Liver (tissue), 3 donors: ENCODE measurements around the gene MSI2.

ENCODE experiments used
- GABPA ChIP-seq, 2 donors: IDR thresholded peaks in 1 of 2; conservative IDR thresholded peaks in 1 of 2; 2 replicates each; pipeline ENCODE4 v1.6.1; 2016; ENCODE audit warnings: antibody characterized with exemption in 2 of 2, mild to moderate bottlenecking in 1 of 2, moderate library complexity in 1 of 2
- SP1 ChIP-seq: IDR thresholded peaks from 2 replicates; pipeline ENCODE4 v1.6.1; 2018; ENCODE audit warnings: antibody characterized with exemption, mild to moderate bottlenecking
- TAF1 ChIP-seq: conservative IDR thresholded peaks from 2 replicates; pipeline ENCODE4 v1.6.1; 2016; ENCODE audit warnings: antibody characterized with exemption, mild to moderate bottlenecking
- TF ChIP-seq, protein P1 (sequence below): IDR thresholded peaks from 2 replicates; pipeline ENCODE4 v1.6.1; 2016; ENCODE audit warnings: antibody characterized with exemption, mild to moderate bottlenecking
- TF ChIP-seq, protein P2 (sequence below): fragments of 150-350 bp; IDR thresholded peaks from 2 replicates; pipeline ENCODE4 v1.5.1; 2017; ENCODE audit warnings: improper control_type of control experiment, low read depth, low read length; ENCODE audit not compliant: missing input control
- TF ChIP-seq, protein P3 (sequence below): IDR thresholded peaks from 2 replicates; pipeline ENCODE4 v1.6.1; 2016; ENCODE audit warnings: antibody characterized with exemption
- TF ChIP-seq, protein P4 (sequence below): IDR thresholded peaks from 2 replicates; pipeline ENCODE4 v1.6.1; 2016; ENCODE audit warnings: antibody characterized with exemption
- donor health status: healthy.
- donor health status: healthy.

DNA sequence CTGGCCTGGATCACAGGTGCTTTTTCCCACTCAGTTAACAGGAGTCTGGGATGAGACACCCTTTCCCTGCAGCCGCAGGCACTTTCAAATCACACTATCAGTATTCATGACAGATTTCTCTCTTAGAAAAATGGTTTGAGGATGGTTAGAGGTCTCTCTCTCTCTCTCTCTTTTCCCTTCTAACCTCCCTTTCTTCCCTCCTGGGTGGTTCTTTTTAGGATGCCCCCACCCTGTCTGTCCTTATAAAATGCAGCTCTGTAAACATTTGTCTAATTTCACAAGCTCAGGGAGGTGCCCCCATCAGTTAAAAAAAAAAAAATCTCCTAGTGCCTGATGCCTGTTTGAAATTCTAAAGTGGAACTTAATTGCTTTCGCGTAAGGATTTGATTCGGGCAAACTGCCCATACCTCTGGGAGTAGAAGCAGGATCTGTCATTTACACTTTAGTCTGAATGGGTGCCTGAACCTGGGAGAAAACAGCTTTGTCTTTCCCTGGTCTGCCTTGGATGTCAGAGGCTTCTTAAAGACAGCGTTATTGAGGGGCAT is 329.9 kb downstream of the MSI2 start:
- TF ChIP-seq, protein P1, sequence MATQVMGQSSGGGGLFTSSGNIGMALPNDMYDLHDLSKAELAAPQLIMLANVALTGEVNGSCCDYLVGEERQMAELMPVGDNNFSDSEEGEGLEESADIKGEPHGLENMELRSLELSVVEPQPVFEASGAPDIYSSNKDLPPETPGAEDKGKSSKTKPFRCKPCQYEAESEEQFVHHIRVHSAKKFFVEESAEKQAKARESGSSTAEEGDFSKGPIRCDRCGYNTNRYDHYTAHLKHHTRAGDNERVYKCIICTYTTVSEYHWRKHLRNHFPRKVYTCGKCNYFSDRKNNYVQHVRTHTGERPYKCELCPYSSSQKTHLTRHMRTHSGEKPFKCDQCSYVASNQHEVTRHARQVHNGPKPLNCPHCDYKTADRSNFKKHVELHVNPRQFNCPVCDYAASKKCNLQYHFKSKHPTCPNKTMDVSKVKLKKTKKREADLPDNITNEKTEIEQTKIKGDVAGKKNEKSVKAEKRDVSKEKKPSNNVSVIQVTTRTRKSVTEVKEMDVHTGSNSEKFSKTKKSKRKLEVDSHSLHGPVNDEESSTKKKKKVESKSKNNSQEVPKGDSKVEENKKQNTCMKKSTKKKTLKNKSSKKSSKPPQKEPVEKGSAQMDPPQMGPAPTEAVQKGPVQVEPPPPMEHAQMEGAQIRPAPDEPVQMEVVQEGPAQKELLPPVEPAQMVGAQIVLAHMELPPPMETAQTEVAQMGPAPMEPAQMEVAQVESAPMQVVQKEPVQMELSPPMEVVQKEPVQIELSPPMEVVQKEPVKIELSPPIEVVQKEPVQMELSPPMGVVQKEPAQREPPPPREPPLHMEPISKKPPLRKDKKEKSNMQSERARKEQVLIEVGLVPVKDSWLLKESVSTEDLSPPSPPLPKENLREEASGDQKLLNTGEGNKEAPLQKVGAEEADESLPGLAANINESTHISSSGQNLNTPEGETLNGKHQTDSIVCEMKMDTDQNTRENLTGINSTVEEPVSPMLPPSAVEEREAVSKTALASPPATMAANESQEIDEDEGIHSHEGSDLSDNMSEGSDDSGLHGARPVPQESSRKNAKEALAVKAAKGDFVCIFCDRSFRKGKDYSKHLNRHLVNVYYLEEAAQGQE, result no peak
- TF ChIP-seq, protein P2, sequence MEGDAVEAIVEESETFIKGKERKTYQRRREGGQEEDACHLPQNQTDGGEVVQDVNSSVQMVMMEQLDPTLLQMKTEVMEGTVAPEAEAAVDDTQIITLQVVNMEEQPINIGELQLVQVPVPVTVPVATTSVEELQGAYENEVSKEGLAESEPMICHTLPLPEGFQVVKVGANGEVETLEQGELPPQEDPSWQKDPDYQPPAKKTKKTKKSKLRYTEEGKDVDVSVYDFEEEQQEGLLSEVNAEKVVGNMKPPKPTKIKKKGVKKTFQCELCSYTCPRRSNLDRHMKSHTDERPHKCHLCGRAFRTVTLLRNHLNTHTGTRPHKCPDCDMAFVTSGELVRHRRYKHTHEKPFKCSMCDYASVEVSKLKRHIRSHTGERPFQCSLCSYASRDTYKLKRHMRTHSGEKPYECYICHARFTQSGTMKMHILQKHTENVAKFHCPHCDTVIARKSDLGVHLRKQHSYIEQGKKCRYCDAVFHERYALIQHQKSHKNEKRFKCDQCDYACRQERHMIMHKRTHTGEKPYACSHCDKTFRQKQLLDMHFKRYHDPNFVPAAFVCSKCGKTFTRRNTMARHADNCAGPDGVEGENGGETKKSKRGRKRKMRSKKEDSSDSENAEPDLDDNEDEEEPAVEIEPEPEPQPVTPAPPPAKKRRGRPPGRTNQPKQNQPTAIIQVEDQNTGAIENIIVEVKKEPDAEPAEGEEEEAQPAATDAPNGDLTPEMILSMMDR, result no peak
- TF ChIP-seq SP1 (no peak), TAF1 (no peak), GABPA (IDR thresholded peaks at IDR 0.05 in 1 of 2, conservative IDR thresholded peaks at IDR 0.05 in 1 of 2) (no peak)
- TF ChIP-seq, protein P3, sequence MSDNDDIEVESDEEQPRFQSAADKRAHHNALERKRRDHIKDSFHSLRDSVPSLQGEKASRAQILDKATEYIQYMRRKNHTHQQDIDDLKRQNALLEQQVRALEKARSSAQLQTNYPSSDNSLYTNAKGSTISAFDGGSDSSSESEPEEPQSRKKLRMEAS, result no peak
- TF ChIP-seq, protein P4, sequence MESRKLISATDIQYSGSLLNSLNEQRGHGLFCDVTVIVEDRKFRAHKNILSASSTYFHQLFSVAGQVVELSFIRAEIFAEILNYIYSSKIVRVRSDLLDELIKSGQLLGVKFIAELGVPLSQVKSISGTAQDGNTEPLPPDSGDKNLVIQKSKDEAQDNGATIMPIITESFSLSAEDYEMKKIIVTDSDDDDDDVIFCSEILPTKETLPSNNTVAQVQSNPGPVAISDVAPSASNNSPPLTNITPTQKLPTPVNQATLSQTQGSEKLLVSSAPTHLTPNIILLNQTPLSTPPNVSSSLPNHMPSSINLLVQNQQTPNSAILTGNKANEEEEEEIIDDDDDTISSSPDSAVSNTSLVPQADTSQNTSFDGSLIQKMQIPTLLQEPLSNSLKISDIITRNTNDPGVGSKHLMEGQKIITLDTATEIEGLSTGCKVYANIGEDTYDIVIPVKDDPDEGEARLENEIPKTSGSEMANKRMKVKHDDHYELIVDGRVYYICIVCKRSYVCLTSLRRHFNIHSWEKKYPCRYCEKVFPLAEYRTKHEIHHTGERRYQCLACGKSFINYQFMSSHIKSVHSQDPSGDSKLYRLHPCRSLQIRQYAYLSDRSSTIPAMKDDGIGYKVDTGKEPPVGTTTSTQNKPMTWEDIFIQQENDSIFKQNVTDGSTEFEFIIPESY, result no peak
